ENCODE measurements around the gene DIAPH2. TPM values are rescaled to one million over a fixed set of nuclear protein-coding genes. Genes with fewer than 3 reads are reported as not detected.
"Not testable (repeated sequence)": the region's sequence is repeated elsewhere in the genome, so short reads cannot be mapped to it uniquely, and the experiment has no call there.

The DIAPH2 gene
- total and polyA plus RNA-seq, 2 of the 13 experiments (the other 11 are each of a cell fraction or from before 2014, with no cell fraction given): 2.1 to 8.5 TPM

GRCh38 chrX:96841325-96841724 is 156.7 kb downstream of the DIAPH2 start:
- H3K4me1 ChIP-seq (ENCODE audit: insufficient read depth, low read length): no peaks in the 10 kb centered on the region
- H3K27me3 ChIP-seq (ENCODE audit: control insufficient read depth in 1 of 2, insufficient read depth in 2 of 2, low read length in 2 of 2): no peaks in the 10 kb centered on the region
- ChIA-PET CTCF (ENCODE audit: low intra/inter-chr PET ratio, low total read pairs) (no interaction called here), POLR2A (no interaction called here)
- no peak overlapping the region for H3K4me2 ChIP-seq (ENCODE audit: low read depth, low read length)
- FAIRE-seq (no peak), DNase-seq (ENCODE audit: low spot score) (no peak), ATAC-seq (no peak)
- H3K9ac ChIP-seq (ENCODE audit: insufficient read depth, low read depth, low read length): no peak overlapping the region
- no peak overlapping the region for H3K4me3 ChIP-seq (replicated peaks in 1 of 3; ENCODE audit: insufficient read depth in 1 of 3, low read depth in 2 of 3, low read length in 3 of 3)
- 91% methylated on average over 1 of the region's 1 CpG for WGBS (ENCODE audit: low lambda C conversion rate)
- H3K79me2 ChIP-seq (ENCODE audit: insufficient read depth, low read length): no peaks in the 10 kb centered on the region
- no peaks in the 10 kb centered on the region for H3K9me3 ChIP-seq (ENCODE audit: low read length)
- no TSS peak for BruUV-seq (replicated peaks)
- H2AFZ ChIP-seq (ENCODE audit: low read length): no peak overlapping the region
- in situ Hi-C loops (cut with HindIII; ENCODE audit: extremely low pct_ligation_motif_present, low pct_unique_long_range_greater_than_20kb) (no loop called here), intact Hi-C loops (cut with micrococcal nuclease; ENCODE audit: unreplicated experiment) (no loop called here)
- no peaks in the 10 kb centered on the region for H3K36me3 ChIP-seq (replicated peaks in 1 of 2; ENCODE audit: control insufficient read depth in 1 of 2, insufficient read depth in 2 of 2, low read length in 2 of 2)
- no peaks in the 10 kb centered on the region for H4K20me1 ChIP-seq (ENCODE audit: insufficient read depth, low read length)
- no peak overlapping the region for H3K27ac ChIP-seq (ENCODE audit: extremely low read length, insufficient read depth, low read length)
- TF ChIP-seq KAT8 (CRISPR knock-in tag; IDR thresholded peaks at IDR 0.05): no peak

- DNase-seq (ENCODE audit: low spot score); H3K4me2 ChIP-seq (ENCODE audit: low read depth, low read length); H3K36me3 ChIP-seq (replicated peaks in 1 of 2; ENCODE audit: control insufficient read depth in 1 of 2, insufficient read depth in 2 of 2, low read length in 2 of 2); POLR2A ChIA-PET; H3K9me3 ChIP-seq (ENCODE audit: low read length); in situ Hi-C loops (cut with HindIII; ENCODE audit: extremely low pct_ligation_motif_present, low pct_unique_long_range_greater_than_20kb); ATAC-seq; H3K27me3 ChIP-seq (ENCODE audit: control insufficient read depth in 1 of 2, insufficient read depth in 2 of 2, low read length in 2 of 2); H3K4me3 ChIP-seq (replicated peaks in 1 of 3; ENCODE audit: insufficient read depth in 1 of 3, low read depth in 2 of 3, low read length in 3 of 3); H3K79me2 ChIP-seq (ENCODE audit: insufficient read depth, low read length); H3K27ac ChIP-seq (ENCODE audit: extremely low read length, insufficient read depth, low read length); CTCF ChIA-PET (ENCODE audit: low intra/inter-chr PET ratio, low total read pairs); H3K4me1 ChIP-seq (ENCODE audit: insufficient read depth, low read length); BruUV-seq (replicated peaks); H2AFZ ChIP-seq (ENCODE audit: low read length); H4K20me1 ChIP-seq (ENCODE audit: insufficient read depth, low read length); H3K9ac ChIP-seq (ENCODE audit: insufficient read depth, low read depth, low read length); FAIRE-seq; intact Hi-C loops (cut with micrococcal nuclease; ENCODE audit: unreplicated experiment): not testable (repeated sequence)
- WGBS (ENCODE audit: low lambda C conversion rate): 86% methylated on average over 1 of the region's 3 CpGs
These were observed 157.2 kb downstream of the DIAPH2 start for GRCh38 chrX:96841866-96842265.

GRCh38 chrX:96843566-96843965 is 158.9 kb downstream of the DIAPH2 start:
- no peaks in the 10 kb centered on the region for H3K79me2 ChIP-seq (ENCODE audit: insufficient read depth, low read length)
- CTCF ChIA-PET (ENCODE audit: low intra/inter-chr PET ratio, low total read pairs): no interaction called here
- H3K9ac ChIP-seq (ENCODE audit: insufficient read depth, low read depth, low read length): no peak overlapping the region
- in situ Hi-C loops (cut with HindIII; ENCODE audit: extremely low pct_ligation_motif_present, low pct_unique_long_range_greater_than_20kb): no loop called here
- no peaks in the 10 kb centered on the region for H3K36me3 ChIP-seq (replicated peaks in 1 of 2; ENCODE audit: control insufficient read depth in 1 of 2, insufficient read depth in 2 of 2, low read length in 2 of 2)
- no peaks in the 10 kb centered on the region for H4K20me1 ChIP-seq (ENCODE audit: insufficient read depth, low read length)
- no peaks in the 10 kb centered on the region for H3K27me3 ChIP-seq (ENCODE audit: control insufficient read depth in 1 of 2, insufficient read depth in 2 of 2, low read length in 2 of 2)
- no peak overlapping the region for H3K4me3 ChIP-seq (replicated peaks in 1 of 3; ENCODE audit: insufficient read depth in 1 of 3, low read depth in 2 of 3, low read length in 3 of 3)
- H3K9me3 ChIP-seq (ENCODE audit: low read length): no peaks in the 10 kb centered on the region
- WGBS (ENCODE audit: low lambda C conversion rate): 94% methylated on average over 2 of the region's 5 CpGs
- BruUV-seq (replicated peaks): no TSS peak
- FAIRE-seq: no peak
- H3K27ac ChIP-seq (ENCODE audit: extremely low read length, insufficient read depth, low read length): no peak overlapping the region
- POLR2A ChIA-PET: no interaction called here
- intact Hi-C loops (cut with micrococcal nuclease; ENCODE audit: unreplicated experiment): no loop called here
- DNase-seq (ENCODE audit: low spot score): no peak
- no peak for ATAC-seq
- no peak for TF ChIP-seq AHDC1 (CRISPR knock-in tag; IDR thresholded peaks at IDR 0.05; ENCODE audit: borderline replicate concordance)
- H2AFZ ChIP-seq (ENCODE audit: low read length): no peak overlapping the region
- no peak overlapping the region for H3K4me2 ChIP-seq (ENCODE audit: low read depth, low read length)
- H3K4me1 ChIP-seq (ENCODE audit: insufficient read depth, low read length): no peaks in the 10 kb centered on the region

All from HepG2 (cell line).